MV-4-11 (cell line): ENCODE measurements around the gene GREM2.

Experiments
- DNase-seq: peaks from one replicate; lab custom pipeline; 2025; lab: John Stamatoyannopoulos, UW

Gene GREM2

GRCh38 chr1:240611619-240612480, at the start of gene GREM2:
GREM2 (minus strand) TSS chr1:240612155; CDS start chr1:240493475, 118,680 bp downstream.
- peak; percentile 70 for DNase-seq

GRCh38 chr1:240658312-240658960, 46.5 kb upstream of the GREM2 start:
- no peak for DNase-seq

- no peak for DNase-seq
Observed at GRCh38 chr1:240656531-240656930, 44.6 kb upstream of the GREM2 start.

- no peak for DNase-seq
Observed at GRCh38 chr1:240652961-240653409, 41.0 kb upstream of the GREM2 start.

DNA sequence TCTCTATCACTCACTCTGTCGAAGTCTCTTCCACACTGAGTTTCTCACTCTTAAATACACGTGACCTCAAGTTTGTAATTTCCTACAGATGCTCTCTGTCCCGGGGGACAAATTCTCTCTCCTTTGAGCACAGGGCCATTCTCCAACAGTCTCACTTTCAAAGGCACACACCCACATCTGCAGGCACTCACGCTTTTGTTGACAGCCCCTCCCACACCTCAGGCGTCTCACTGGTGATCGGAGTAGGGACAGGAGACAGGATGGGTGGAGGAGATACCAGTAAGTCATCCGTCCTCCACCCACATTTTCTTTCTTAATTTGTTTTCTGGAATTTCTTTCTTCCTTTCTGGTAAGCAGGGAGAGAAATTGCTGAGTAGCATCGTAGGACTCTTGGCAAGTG, 40.6 kb upstream of the GREM2 start:
- no peak for DNase-seq

GRCh38 chr1:240650877-240651276, 38.9 kb upstream of the GREM2 start:
- no peak for DNase-seq

DNA sequence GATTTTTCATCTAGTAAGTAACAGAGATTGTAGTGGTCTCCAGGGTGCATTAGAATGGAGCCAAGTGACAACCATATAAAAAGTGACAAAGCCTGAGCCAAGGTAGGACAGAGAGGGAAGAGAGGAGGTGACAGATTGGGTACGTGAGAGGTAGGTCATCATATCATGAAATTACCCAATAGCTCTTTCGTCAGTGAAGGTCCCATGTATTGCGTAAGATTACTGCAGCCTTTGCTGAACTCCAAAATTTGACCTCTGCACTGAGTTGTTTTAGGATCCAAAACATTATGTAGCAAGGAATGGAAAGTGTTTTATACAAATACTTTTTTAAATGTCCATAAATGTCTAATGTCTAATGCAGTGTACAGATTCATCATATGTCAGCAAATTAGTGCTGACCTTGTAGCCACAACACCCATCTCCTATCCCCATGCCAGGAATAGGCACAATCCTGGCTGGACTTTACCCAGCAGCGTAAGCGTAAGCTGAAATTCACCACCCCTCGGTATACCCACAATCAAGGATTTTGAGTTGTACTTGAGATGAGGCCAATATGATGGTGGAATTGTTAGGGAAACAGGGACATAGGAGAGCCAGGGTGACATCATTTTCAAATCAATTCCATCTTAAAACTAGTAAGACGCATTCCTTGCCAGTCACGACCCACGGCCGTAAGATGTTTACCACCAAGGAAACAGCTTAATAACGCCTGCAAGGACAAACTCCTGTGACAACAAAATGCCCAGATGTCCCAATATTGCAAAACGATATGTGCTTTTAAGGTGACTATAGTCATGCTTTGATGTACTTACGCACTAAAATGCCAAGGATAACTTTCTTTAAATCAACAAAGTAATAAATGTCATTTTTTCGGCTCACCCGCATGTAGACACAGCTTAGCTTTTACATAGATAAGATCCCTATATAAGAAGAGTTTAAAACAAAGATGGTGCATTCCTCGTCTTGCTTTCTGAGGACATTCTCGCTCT, 38.1 kb upstream of the GREM2 start:
- peak; percentile 25 for DNase-seq

GRCh38 chr1:240646571-240647240, 34.8 kb upstream of the GREM2 start:
- DNase-seq = no peak

GRCh38 chr1:240644732-240645131, 32.8 kb upstream of the GREM2 start:
- DNase-seq = no peak

GRCh38 chr1:240635466-240636256, 23.7 kb upstream of the GREM2 start:
- DNase-seq = no peak

- no peak for DNase-seq
Observed at GRCh38 chr1:240630409-240630808, 18.5 kb upstream of the GREM2 start.

- no peak for DNase-seq
Observed at GRCh38 chr1:240621249-240621648, 9.3 kb upstream of the GREM2 start.

DNA sequence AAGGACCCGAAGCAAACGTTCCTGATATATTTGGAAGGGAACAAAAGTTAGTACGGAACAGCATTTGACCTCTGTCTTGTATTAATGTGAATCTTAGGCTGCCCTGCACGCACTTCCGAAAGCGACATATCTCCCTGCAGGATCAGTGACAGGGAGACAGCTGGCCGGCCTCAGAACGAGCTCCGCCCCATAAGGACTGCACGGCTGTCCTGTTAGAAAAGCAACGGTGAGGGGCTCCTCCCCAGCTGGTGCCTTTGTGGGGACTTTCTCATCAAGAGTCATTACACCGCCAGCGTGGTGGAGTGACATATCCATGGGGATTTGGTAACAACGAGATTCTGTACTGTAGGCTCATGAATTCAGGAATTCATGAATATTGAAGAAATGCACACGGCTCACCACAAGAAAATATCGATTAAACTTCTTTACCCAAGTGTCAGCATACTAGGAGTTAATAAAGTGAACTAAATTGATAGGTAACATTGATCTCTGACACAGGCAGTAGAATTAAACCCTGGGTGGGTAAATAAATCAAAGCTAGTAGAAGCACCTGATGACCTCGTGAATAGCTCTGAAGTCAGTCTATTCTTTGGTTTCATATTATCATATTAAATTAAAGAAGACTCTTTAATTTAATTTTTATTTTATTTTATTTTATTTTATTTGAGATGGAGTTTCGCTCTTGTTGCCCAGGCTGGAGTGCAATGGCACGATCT, 8.1 kb upstream of the GREM2 start:
- no peak for DNase-seq

GRCh38 chr1:240619357-240619756, 7.4 kb upstream of the GREM2 start:
- no peak for DNase-seq

DNA sequence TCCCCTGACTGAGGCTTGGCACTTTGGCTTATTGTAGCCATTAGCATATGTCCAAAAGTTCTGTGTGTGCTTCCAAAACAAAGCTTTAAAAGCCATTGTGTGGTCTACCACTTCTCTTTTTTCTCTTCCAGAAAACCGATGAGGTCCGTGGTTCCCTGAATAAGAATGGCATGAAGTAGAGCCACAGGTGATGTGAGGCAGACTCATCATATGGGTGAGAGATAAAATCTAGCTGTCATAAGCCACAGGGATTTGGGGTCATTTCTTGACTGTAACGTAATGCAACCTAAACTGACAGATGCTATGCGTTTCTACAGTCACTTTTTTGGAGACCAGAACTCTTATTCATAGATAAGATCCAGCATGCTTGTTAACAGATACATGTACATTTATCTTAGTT, 7.0 kb upstream of the GREM2 start:
- DNase-seq = peak; percentile 89

DNA sequence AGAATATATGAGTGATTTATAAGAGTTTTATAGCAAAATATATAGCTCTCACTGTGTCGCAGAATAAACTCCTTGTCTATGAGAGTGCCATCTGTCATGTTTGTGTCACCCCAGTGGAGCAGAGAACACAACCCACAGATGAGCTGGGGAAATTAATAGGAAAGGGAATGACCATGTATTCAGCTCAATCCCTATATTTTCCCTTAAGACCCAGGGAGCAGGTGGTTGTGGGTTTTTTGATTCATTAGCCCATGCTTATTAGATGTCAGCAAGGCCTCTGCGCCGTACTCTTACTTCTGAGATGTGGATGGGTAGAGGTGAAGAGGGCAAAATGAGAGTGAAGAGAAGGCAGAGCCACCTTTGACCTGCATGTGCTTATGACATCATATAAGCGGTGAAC, 4.1 kb upstream of the GREM2 start:
- no peak for DNase-seq

- peak; percentile 63 for DNase-seq
Observed at GRCh38 chr1:240613356-240614142, 1.6 kb upstream of the GREM2 start.

DNA sequence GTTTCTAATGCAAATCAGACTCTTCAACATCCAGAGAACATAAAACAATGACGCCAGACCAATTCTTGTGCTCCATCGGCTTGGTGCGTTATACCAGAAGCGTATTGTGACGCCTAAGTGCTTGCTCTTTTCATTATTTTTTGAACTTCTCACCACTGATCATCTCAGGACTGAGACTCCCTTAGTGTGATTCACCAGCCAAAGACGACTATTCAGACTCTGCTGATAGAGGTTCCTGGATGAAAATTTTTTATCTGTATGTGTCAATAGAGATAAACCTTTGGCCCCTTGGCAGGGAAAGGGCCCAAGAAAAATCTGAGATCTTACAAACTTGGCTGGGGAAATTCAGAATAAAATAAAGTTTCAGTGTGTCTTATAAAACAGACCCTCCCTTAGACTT, 856 bp upstream of the GREM2 start:
- no peak for DNase-seq

DNA sequence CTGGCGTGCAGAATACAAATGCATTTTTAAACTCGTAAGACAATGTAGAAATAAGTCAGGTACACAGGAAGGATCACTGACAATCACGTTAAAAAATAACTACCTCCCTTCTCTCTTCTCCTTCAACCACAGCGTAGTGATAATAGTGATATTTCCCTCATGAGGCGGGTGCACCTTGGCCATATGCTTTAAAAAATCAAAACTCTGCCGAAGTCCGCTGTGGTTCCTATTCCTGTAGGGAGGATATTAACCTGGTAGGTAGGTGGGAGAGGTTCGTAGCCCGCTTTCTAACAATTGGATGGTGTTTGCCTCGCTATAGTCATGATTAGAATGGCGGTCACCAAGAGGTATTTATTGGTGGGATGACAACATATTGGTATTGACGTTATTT, 732 bp downstream of the GREM2 start:
- no peak for DNase-seq
